Measurements from ENCODE around the gene CPM. TPM values are rescaled to one million over a fixed set of nuclear protein-coding genes. Genes with fewer than 3 reads are reported as not detected.

CPM gene
- total RNA-seq, 1 donor from 2014 or later = 6.6 TPM

GRCh38 chr12:68886636-68887572, 46.1 kb downstream of the CPM start:
- DNase-seq (no peak), ATAC-seq (no peak)
- intact Hi-C loops (cut with micrococcal nuclease) = no loop called here

- DNase-seq (no peak), ATAC-seq (no peak)
- intact Hi-C loops (cut with micrococcal nuclease) = no loop called here
Observed at GRCh38 chr12:68885381-68885780, 47.6 kb downstream of the CPM start.

GRCh38 chr12:68884251-68884650, 48.7 kb downstream of the CPM start:
- no peak for DNase-seq
- no peak for ATAC-seq
- intact Hi-C loops (cut with micrococcal nuclease) = no loop called here

GRCh38 chr12:68883151-68883550, 49.8 kb downstream of the CPM start:
- no peak for ATAC-seq
- DNase-seq = no peak
- intact Hi-C loops (cut with micrococcal nuclease) = no loop called here

GRCh38 chr12:68882251-68882964, 50.6 kb downstream of the CPM start:
- DNase-seq = no peak
- ATAC-seq = no peak
- intact Hi-C loops (cut with micrococcal nuclease) = no loop called here

- DNase-seq (no peak), ATAC-seq (no peak)
- intact Hi-C loops (cut with micrococcal nuclease) = no loop called here
Observed at GRCh38 chr12:68880660-68881325, 52.2 kb downstream of the CPM start.

GRCh38 chr12:68878846-68879245, 54.1 kb downstream of the CPM start:
- DNase-seq (no peak), ATAC-seq (no peak)
- intact Hi-C loops (cut with micrococcal nuclease) = no loop called here

GRCh38 chr12:68878283-68878682, 54.7 kb downstream of the CPM start:
- no peak for DNase-seq
- ATAC-seq = no peak
- intact Hi-C loops (cut with micrococcal nuclease) = no loop called here

GRCh38 chr12:68877583-68877982, 55.4 kb downstream of the CPM start:
- ATAC-seq (no peak), DNase-seq (no peak)
- intact Hi-C loops (cut with micrococcal nuclease) = no loop called here

- no peak for DNase-seq
- intact Hi-C loops (cut with micrococcal nuclease) = no loop called here
Observed at GRCh38 chr12:68876461-68876860, 56.5 kb downstream of the CPM start.

GRCh38 chr12:68873316-68873715, 59.7 kb downstream of the CPM start:
- DNase-seq (no peak), ATAC-seq (no peak)
- intact Hi-C loops (cut with micrococcal nuclease) = no loop called here

More at GRCh38 chr12:68876461-68876860, 56.5 kb downstream of the CPM start:
- no peak for ATAC-seq

GRCh38 chr12:68871921-68872320, 61.0 kb downstream of the CPM start:
- intact Hi-C loops (cut with micrococcal nuclease) = no loop called here
- ATAC-seq = no peak
- no peak for DNase-seq

GRCh38 chr12:68871396-68871795, 61.6 kb downstream of the CPM start:
- no peak for DNase-seq
- no peak for ATAC-seq
- intact Hi-C loops (cut with micrococcal nuclease) = no loop called here

GRCh38 chr12:68870443-68870842, 62.5 kb downstream of the CPM start:
- no peak for DNase-seq
- ATAC-seq = no peak
- intact Hi-C loops (cut with micrococcal nuclease) = no loop called here

GRCh38 chr12:68870011-68870410, 63.0 kb downstream of the CPM start:
- intact Hi-C loops (cut with micrococcal nuclease) = no loop called here
- no peak for ATAC-seq

GRCh38 chr12:68868043-68868790, 64.8 kb downstream of the CPM start:
- intact Hi-C loops (cut with micrococcal nuclease) = no loop called here
- DNase-seq = no peak
- ATAC-seq = no peak

More at GRCh38 chr12:68870011-68870410, 63.0 kb downstream of the CPM start:
- no peak for DNase-seq

GRCh38 chr12:68867606-68868005, 65.4 kb downstream of the CPM start:
- ATAC-seq (no peak), DNase-seq (no peak)
- intact Hi-C loops (cut with micrococcal nuclease) = no loop called here

- DNase-seq = no peak
- no peak for ATAC-seq
- intact Hi-C loops (cut with micrococcal nuclease) = no loop called here
Observed at GRCh38 chr12:68866950-68867349, 66.0 kb downstream of the CPM start.
